OCI-LY3 (cell line): Measurements from ENCODE around the gene GFY.

Experiments
- H2AFZ ChIP-seq: fragments of 200-600, 300-600 bp; shearing (Covaris generic); 2 replicates; pipeline ENCODE4 v1.6.0; 2014; ENCODE audit warnings: antibody characterized with exemption, low read depth, low read length
- H3K27ac ChIP-seq: fragments of 200-600, 300-600 bp; sonication (generic); 2 replicates; pipeline ENCODE4 v1.5.1; 2014; ENCODE audit warnings: mild to moderate bottlenecking, low read length, moderate library complexity, mixed read lengths
- H3K27me3 ChIP-seq: fragments of 200-600, 300-600 bp; sonication (generic); 2 replicates; pipeline ENCODE4 v1.6.1; 2014; ENCODE audit warnings: low read depth, low read length, mixed read lengths
- H3K36me3 ChIP-seq: fragments of 200-600, 300-600 bp; sonication (generic); replicated peaks from 2 replicates; pipeline ENCODE3; 2014; ENCODE audit warnings: low read depth, low read length, mixed read lengths
- H3K4me1 ChIP-seq: fragments of 300-600, 200-600 bp; sonication (generic); 2 replicates; pipeline ENCODE4 v1.6.1; 2014; ENCODE audit warnings: low read length, mixed read lengths
- H3K4me2 ChIP-seq: fragments of 200-600, 300-600 bp; sonication (generic); 2 replicates; pipeline ENCODE4 v1.6.1; 2014; ENCODE audit warnings: low read length, mixed read lengths
- H3K4me3 ChIP-seq: fragments of 300-600, 200-600 bp; sonication (generic); 2 replicates; pipeline ENCODE4 v1.5.1; 2014; ENCODE audit warnings: antibody characterized with exemption, mild to moderate bottlenecking, low read length, moderate library complexity
- H3K79me2 ChIP-seq: fragments of 300-600, 200-600 bp; shearing (Covaris generic); 2 replicates; pipeline ENCODE4 v1.6.1; 2014; ENCODE audit warnings: mild to moderate bottlenecking, low read length, mixed read lengths
- H3K9ac ChIP-seq: fragments of 300-600, 200-600 bp; shearing (Covaris generic); 2 replicates; pipeline ENCODE4 v1.6.0; 2014; ENCODE audit warnings: mild to moderate bottlenecking, low read length, moderate library complexity
- H3K9me3 ChIP-seq: fragments of 200-600, 300-600 bp; shearing (Covaris generic); 2 replicates; pipeline ENCODE4 v1.6.1; 2014; ENCODE audit warnings: low read length, mixed read lengths; ENCODE audit not compliant: insufficient read depth
- H4K20me1 ChIP-seq: fragments of 200-600, 300-600 bp; sonication (generic); 2 replicates; pipeline ENCODE4 v1.6.1; 2016; ENCODE audit warnings: low read length, mixed read lengths; ENCODE audit not compliant: insufficient read depth
- EZH2phosphoT487 ChIP-seq: fragments of 200-600 bp; shearing (Covaris generic); IDR thresholded peaks from 2 replicates; pipeline ENCODE4 v1.6.1; 2018; ENCODE audit warnings: antibody characterized with exemption, mixed run types, low read depth
- TF ChIP-seq, protein P1 (sequence below): fragments of 200-600, 300-600 bp; sonication (generic); IDR thresholded peaks from 2 replicates; pipeline ENCODE4 v1.5.1; 2014; ENCODE audit warnings: antibody characterized with exemption, low read length, low read depth

The GFY gene

DNA sequence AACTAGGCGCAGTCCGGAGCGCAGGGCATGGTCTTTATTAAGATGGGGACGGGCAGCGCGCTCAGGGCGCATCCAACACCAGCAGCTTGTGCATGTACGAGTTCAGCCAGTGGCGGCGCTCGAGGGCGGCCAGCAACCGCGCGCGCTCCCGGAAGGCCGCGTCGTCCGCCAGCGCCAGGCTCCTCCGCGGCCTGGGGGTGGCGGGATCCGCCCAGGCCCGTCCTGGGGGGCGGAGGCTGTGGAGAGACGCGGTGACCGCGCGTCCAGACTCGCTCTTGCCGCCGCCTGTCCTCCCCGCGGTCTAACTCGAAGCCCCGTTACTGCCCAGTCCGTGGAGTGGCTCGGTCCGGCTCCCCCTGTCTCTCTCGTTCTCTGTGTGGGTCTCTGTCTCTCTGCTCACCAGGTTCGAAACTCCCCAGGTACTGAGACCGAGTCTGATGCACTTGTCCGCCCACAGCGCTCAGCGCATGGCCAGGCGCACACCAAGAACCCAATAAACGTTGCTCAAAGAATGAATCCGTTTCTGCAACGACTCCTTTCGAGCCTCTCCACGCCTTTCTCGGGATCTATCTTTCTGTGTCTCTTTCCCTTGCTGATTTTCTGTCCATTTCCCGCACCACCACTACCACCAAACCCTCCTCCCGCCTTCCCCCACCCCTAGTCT is 2.6 kb upstream of the GFY start:
- Histone ChIP-seq H3K4me3 (no peak overlapping the region), H3K4me1 (no peaks in the 10 kb centered on the region), H3K36me3 (no peaks in the 10 kb centered on the region), H4K20me1 (no peaks in the 10 kb centered on the region), H3K9ac (no peak overlapping the region), H2AFZ (no peak overlapping the region), H3K4me2 (no peak overlapping the region), H3K27me3 (peaks cover 47% of the 10 kb centered on the region), H3K27ac (no peak overlapping the region), H3K9me3 (no peaks in the 10 kb centered on the region), H3K79me2 (no peaks in the 10 kb centered on the region)
- no peak for TF ChIP-seq EZH2phosphoT487
- TF ChIP-seq, protein P1, sequence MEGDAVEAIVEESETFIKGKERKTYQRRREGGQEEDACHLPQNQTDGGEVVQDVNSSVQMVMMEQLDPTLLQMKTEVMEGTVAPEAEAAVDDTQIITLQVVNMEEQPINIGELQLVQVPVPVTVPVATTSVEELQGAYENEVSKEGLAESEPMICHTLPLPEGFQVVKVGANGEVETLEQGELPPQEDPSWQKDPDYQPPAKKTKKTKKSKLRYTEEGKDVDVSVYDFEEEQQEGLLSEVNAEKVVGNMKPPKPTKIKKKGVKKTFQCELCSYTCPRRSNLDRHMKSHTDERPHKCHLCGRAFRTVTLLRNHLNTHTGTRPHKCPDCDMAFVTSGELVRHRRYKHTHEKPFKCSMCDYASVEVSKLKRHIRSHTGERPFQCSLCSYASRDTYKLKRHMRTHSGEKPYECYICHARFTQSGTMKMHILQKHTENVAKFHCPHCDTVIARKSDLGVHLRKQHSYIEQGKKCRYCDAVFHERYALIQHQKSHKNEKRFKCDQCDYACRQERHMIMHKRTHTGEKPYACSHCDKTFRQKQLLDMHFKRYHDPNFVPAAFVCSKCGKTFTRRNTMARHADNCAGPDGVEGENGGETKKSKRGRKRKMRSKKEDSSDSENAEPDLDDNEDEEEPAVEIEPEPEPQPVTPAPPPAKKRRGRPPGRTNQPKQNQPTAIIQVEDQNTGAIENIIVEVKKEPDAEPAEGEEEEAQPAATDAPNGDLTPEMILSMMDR, result no peak

DNA sequence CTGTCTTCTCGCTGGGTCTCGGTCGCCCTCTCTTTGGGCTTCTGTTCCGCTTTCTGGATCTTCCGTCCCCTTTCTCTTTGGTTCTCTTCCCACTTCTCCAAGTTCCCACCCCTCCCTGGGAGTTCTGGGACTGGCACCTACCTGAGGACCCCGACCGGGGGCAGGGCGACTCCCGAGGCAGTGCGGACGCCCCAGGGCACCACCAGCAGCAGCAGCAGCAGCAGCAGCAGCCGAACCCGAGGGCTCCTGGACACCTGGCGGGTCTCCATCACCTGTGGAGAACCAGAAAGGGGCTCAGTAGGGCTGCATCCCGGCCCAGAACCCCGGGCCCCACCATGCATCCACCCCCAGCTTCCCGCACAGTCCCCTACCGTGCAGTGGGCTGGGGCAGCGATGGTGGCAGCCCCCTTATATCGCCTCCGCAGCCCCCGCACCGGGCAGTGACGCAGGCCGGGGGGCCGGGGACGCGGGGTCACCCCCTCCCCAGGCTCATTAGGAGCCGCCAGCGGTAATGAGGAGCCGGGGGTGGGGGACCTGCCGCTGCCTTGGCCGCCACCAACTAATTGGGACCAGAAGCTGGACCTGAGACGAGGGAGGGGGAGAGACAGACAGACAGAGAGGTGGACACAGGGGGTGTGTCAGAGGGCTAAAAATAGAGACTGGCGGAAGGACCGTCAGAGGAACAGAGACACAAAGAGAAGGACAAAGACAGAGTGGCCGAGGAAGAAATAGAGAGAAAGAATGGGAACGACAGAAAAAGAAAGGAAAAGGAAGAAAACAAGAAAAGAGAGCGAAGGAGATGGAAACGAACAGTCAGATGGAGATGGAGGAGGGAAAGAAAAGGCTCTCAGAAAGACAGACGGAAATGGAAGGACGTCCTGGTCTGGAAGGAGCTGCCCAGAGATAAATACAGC is 1.9 kb upstream of the GFY start, which contains the start of gene PTH2:
TSS of gene PTH2 (minus strand) at position 371 of the 914 bp plus-strand sequence. CDS start at position 269, 102 bp downstream.
- no peaks in the 10 kb centered on the region for H4K20me1 ChIP-seq
- H3K27me3 ChIP-seq, result peaks cover 43% of the 10 kb centered on the region
- H3K4me2 ChIP-seq, result no peak within 1 kb of the TSS
- no peak within 1 kb of the TSS for H3K27ac ChIP-seq
- no peaks in the 10 kb centered on the region for H3K9me3 ChIP-seq
- TF ChIP-seq, protein P1, result no peak
- no peak for TF ChIP-seq EZH2phosphoT487
- H3K9ac ChIP-seq, result no peak within 1 kb of the TSS
- H3K4me3 ChIP-seq, result no peak within 1 kb of the TSS
- H3K4me1 ChIP-seq, result no peaks in the 10 kb centered on the region
- no peaks in the 10 kb centered on the region for H3K36me3 ChIP-seq
- H2AFZ ChIP-seq, result no peak within 1 kb of the TSS
- no peaks in the 10 kb centered on the region for H3K79me2 ChIP-seq

GRCh38 chr19:49423985-49424303 is 1.2 kb upstream of the GFY start:
- no peaks in the 10 kb centered on the region for H3K36me3 ChIP-seq
- H3K27ac ChIP-seq, result no peak overlapping the region
- H3K4me3 ChIP-seq, result no peak overlapping the region
- H2AFZ ChIP-seq, result no peak overlapping the region
- no peaks in the 10 kb centered on the region for H4K20me1 ChIP-seq
- H3K9ac ChIP-seq, result no peak overlapping the region
- H3K4me2 ChIP-seq, result no peak overlapping the region
- no peaks in the 10 kb centered on the region for H3K79me2 ChIP-seq
- peaks cover 43% of the 10 kb centered on the region for H3K27me3 ChIP-seq
- no peak for TF ChIP-seq EZH2phosphoT487
- TF ChIP-seq, protein P1, result no peak
- H3K9me3 ChIP-seq, result no peaks in the 10 kb centered on the region
- no peaks in the 10 kb centered on the region for H3K4me1 ChIP-seq

DNA sequence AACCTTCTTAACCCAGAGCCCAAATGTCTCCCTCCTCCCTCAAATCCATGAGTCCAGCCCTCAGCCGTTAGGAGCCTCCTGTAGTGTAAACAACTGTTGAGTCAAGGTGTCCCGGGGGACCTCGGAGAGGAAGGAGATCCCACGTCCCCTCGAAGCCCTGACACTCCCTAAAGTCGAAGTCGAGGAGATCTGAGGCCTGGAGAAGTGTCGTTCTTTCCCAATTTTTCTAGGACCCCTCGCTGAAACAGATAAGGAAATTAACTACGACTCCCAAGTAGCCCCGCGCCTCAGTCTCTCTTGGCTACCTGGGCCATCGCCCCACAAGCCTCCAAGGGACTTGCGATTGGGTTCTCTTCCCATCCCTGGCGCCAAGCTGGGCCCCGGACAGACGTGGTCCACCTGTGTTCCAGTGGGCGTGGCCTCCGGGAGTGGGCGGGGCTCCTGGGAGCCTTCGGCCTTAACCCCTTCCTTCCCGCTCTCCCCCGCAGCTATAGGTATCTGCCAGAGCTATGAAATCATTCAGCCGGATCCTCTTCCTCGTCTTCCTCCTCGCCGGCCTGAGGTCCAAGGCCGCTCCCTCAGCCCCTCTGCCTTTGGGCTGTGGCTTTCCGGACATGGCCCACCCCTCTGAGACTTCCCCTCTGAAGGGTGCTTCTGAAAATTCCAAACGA is 869 bp downstream of the GFY start:
- Histone ChIP-seq H3K79me2 (no peaks in the 10 kb centered on the region), H3K4me3 (no peak overlapping the region), H3K4me2 (no peak overlapping the region), H4K20me1 (no peaks in the 10 kb centered on the region), H3K9ac (no peak overlapping the region), H3K27me3 (peaks cover 41% of the 10 kb centered on the region), H2AFZ (no peak overlapping the region), H3K27ac (no peak overlapping the region), H3K4me1 (peaks cover 10% of the 10 kb centered on the region), H3K36me3 (no peaks in the 10 kb centered on the region), H3K9me3 (no peaks in the 10 kb centered on the region)
- no peak for TF ChIP-seq EZH2phosphoT487
- TF ChIP-seq, protein P1, result no peak
